WTC11 (cell line): ENCODE results near the gene F10.

Source experiments
- FOXP1 ChIP-seq: sonication (generic); formaldehyde crosslinking; IDR thresholded peaks from 2 replicates; pipeline ENCODE4 v1.8.0; 2022; ENCODE audit warnings: missing genetic modification reagents, mild to moderate bottlenecking, moderate library complexity, borderline replicate concordance
- RELA ChIP-seq: sonication (generic); formaldehyde crosslinking; IDR thresholded peaks from 2 replicates; pipeline ENCODE4 v1.8.1; 2022; ENCODE audit warnings: missing genetic modification reagents, mild to moderate bottlenecking, borderline replicate concordance
- SP1 ChIP-seq: sonication (generic); formaldehyde crosslinking; conservative IDR thresholded peaks from 2 replicates; pipeline ENCODE4 v1.8.1; 2022; ENCODE audit warnings: missing genetic modification reagents
- TEAD1 ChIP-seq: sonication (generic); formaldehyde crosslinking; IDR thresholded peaks from 2 replicates; pipeline ENCODE4 v1.8.0; 2022; ENCODE audit warnings: mild to moderate bottlenecking, missing genetic modification reagents
- TF ChIP-seq, protein P1 (sequence below): fragments of 200-600 bp; IDR thresholded peaks from 2 replicates; pipeline ENCODE4 v1.8.0; 2022; ENCODE audit warnings: antibody characterized with exemption

DNA sequence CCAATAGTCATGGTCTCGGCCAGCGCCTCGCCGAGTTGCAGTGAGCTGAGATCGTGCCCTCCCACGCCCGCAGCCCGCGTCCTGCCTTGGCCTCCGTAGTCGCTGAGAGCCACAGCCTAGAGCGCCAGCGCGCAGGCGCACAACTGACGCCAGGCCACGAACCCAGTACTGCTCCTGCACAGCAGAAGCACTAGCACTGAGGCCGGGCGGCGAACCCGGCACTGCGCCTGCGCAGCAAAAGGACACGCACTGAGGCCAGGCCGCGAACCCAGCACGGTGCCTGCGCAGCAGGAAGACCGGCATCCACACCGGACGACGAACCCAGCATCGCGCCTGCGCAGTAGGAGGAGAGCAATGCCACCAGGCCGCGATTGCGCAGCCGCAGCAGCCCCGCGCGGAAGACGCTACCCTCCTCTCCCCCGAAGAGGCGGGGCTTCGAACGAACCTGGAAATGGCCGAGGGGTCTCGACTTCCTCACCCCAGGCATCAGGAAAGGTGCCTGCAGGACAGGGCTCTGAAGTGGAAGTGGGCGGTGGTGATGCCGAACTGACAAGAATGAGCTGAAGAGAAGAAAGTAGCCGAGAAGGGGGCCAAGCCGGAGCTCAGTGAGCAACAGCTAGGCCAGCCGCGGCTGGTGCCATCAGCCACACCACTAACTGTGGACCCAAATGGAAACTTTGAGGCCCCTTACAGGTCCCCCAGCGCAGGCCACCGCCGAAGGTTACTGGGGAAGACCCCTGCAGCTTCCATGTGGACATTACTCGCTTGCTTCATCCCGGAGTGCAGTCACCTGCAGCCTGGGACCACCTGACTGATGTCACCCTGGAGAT lies 7.5 kb downstream of the F10 start:
- TF ChIP-seq, protein P1, sequence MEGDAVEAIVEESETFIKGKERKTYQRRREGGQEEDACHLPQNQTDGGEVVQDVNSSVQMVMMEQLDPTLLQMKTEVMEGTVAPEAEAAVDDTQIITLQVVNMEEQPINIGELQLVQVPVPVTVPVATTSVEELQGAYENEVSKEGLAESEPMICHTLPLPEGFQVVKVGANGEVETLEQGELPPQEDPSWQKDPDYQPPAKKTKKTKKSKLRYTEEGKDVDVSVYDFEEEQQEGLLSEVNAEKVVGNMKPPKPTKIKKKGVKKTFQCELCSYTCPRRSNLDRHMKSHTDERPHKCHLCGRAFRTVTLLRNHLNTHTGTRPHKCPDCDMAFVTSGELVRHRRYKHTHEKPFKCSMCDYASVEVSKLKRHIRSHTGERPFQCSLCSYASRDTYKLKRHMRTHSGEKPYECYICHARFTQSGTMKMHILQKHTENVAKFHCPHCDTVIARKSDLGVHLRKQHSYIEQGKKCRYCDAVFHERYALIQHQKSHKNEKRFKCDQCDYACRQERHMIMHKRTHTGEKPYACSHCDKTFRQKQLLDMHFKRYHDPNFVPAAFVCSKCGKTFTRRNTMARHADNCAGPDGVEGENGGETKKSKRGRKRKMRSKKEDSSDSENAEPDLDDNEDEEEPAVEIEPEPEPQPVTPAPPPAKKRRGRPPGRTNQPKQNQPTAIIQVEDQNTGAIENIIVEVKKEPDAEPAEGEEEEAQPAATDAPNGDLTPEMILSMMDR = no peak
- TF ChIP-seq TEAD1 (CRISPR knock-in tag) (no peak), SP1 (no peak), RELA (CRISPR knock-in tag) (no peak), FOXP1 (CRISPR knock-in tag) (no peak)
